DOHH2 (cell line): ENCODE measurements around the gene MYH6.

Experiments used
- H3F3A ChIP-seq: fragments of 200-600 bp; sonication (generic), shearing (Covaris generic); 2 replicates; pipeline ENCODE4 v1.6.0; 2016; ENCODE audit warnings: antibody characterized with exemption, mild to moderate bottlenecking; ENCODE audit not compliant: control insufficient read depth, insufficient read depth
- H3K27ac ChIP-seq: fragments of 200-600 bp; sonication (generic); 2 replicates; pipeline ENCODE4 v1.5.1; 2014; ENCODE audit warnings: low read depth, mild to moderate bottlenecking, low read length, moderate library complexity
- H3K27me3 ChIP-seq: fragments of 200-600 bp; sonication (generic); 2 replicates; pipeline ENCODE4 v1.6.1; 2014; ENCODE audit warnings: mild to moderate bottlenecking, low read length, mixed read lengths; ENCODE audit not compliant: control insufficient read depth
- H3K36me3 ChIP-seq: fragments of 200-600 bp; sonication (generic); 2 replicates; pipeline ENCODE4 v1.6.1; 2014; ENCODE audit warnings: mild to moderate bottlenecking, low read length, moderate library complexity, mixed read lengths; ENCODE audit not compliant: control insufficient read depth
- H3K4me1 ChIP-seq: fragments of 200-600 bp; sonication (generic); 2 replicates; pipeline ENCODE4 v1.6.1; 2014; ENCODE audit warnings: mild to moderate bottlenecking, low read length, mixed read lengths; ENCODE audit not compliant: control insufficient read depth
- H3K4me2 ChIP-seq: fragments of 200-600 bp; sonication (generic); 2 replicates; pipeline ENCODE4 v1.6.0; 2014; ENCODE audit warnings: mild to moderate bottlenecking, low read length, moderate library complexity
- H3K4me3 ChIP-seq: fragments of 200-600 bp; sonication (generic); 2 replicates; pipeline ENCODE4 v1.5.1; 2014; ENCODE audit warnings: mild to moderate bottlenecking, low read length, mixed read lengths
- H3K79me2 ChIP-seq: fragments of 200-600 bp; sonication (generic); 2 replicates; pipeline ENCODE4 v1.6.1; 2014; ENCODE audit warnings: mild to moderate bottlenecking, low read length, mixed read lengths; ENCODE audit not compliant: control insufficient read depth
- H3K9me2 ChIP-seq: fragments of 200-600 bp; sonication (generic); replicated peaks from 2 replicates; pipeline ENCODE4 v1.6.1; 2014; ENCODE audit warnings: mild to moderate bottlenecking, low read length, mixed read lengths; ENCODE audit not compliant: control insufficient read depth
- H3K9me3 ChIP-seq: fragments of 200-600 bp; sonication (generic); 2 replicates; pipeline ENCODE4 v1.6.1; 2014; ENCODE audit warnings: antibody characterized with exemption, low read length, mixed read lengths; ENCODE audit not compliant: control insufficient read depth, insufficient read depth
- H4K20me1 ChIP-seq: fragments of 200-600 bp; sonication (generic); 2 replicates; pipeline ENCODE4 v1.6.0; 2014; ENCODE audit warnings: low read depth, mild to moderate bottlenecking, antibody characterized with exemption, low read length, moderate library complexity; ENCODE audit not compliant: control insufficient read depth, insufficient read depth
- CTCF ChIP-seq: fragments of 200-600 bp; sonication (generic); IDR thresholded peaks from one replicate; pipeline ENCODE4 v1.5.1; 2014; ENCODE audit warnings: antibody characterized with exemption, mild to moderate bottlenecking, low read depth, low read length; ENCODE audit not compliant: poor library complexity, severe bottlenecking
- EZH2phosphoT487 ChIP-seq: fragments of 200-600 bp; sonication (generic); IDR thresholded peaks from 2 replicates; pipeline ENCODE4 v1.6.1; 2017; ENCODE audit warnings: borderline replicate concordance, mild to moderate bottlenecking, antibody characterized with exemption, low read length, moderate library complexity, mixed read lengths

Gene MYH6

GRCh38 chr14:23411563-23412525 lies 3.8 kb upstream of the MYH6 start:
- no peaks in the 10 kb centered on the region for H3K9me3 ChIP-seq
- H3K4me3 ChIP-seq: no peak overlapping the region
- no peaks in the 10 kb centered on the region for H3K27me3 ChIP-seq
- no peaks in the 10 kb centered on the region for H3K36me3 ChIP-seq
- no peaks in the 10 kb centered on the region for H3K4me1 ChIP-seq
- no peak overlapping the region for H3K27ac ChIP-seq
- TF ChIP-seq CTCF (no peak), EZH2phosphoT487 (no peak)
- H3F3A ChIP-seq: no peaks in the 10 kb centered on the region
- no peak overlapping the region for H3K4me2 ChIP-seq
- no peaks in the 10 kb centered on the region for H3K9me2 ChIP-seq
- H3K79me2 ChIP-seq: no peaks in the 10 kb centered on the region
- H4K20me1 ChIP-seq: no peaks in the 10 kb centered on the region

- Histone ChIP-seq H3K27me3 (no peaks in the 10 kb centered on the region), H4K20me1 (no peaks in the 10 kb centered on the region), H3K27ac (no peak overlapping the region), H3K4me2 (no peak overlapping the region), H3K4me3 (no peak overlapping the region), H3K36me3 (no peaks in the 10 kb centered on the region), H3K9me3 (no peaks in the 10 kb centered on the region), H3K4me1 (no peaks in the 10 kb centered on the region), H3F3A (no peaks in the 10 kb centered on the region), H3K9me2 (no peaks in the 10 kb centered on the region), H3K79me2 (no peaks in the 10 kb centered on the region)
- TF ChIP-seq EZH2phosphoT487: no peak
- TF ChIP-seq CTCF: no peak
Observed at GRCh38 chr14:23409966-23410635, 2.0 kb upstream of the MYH6 start.

GRCh38 chr14:23409475-23409874 lies 1.4 kb upstream of the MYH6 start:
- H4K20me1 ChIP-seq: no peaks in the 10 kb centered on the region
- no peak overlapping the region for H3K27ac ChIP-seq
- no peaks in the 10 kb centered on the region for H3F3A ChIP-seq
- TF ChIP-seq EZH2phosphoT487 (no peak), CTCF (no peak)
- H3K79me2 ChIP-seq: no peaks in the 10 kb centered on the region
- H3K9me2 ChIP-seq: no peaks in the 10 kb centered on the region
- no peak overlapping the region for H3K4me3 ChIP-seq
- H3K9me3 ChIP-seq: no peaks in the 10 kb centered on the region
- H3K4me2 ChIP-seq: no peak overlapping the region
- H3K27me3 ChIP-seq: no peaks in the 10 kb centered on the region
- H3K36me3 ChIP-seq: no peaks in the 10 kb centered on the region
- H3K4me1 ChIP-seq: no peaks in the 10 kb centered on the region
